SK-N-SH treated with all-trans-retinoic acid at 6 μM for 48 hours (cell line): ENCODE data around the gene S100G.

Experiments
- ATAC-seq: fragments of 200-7000 bp; cut with Tn5 transposase; 3 replicates; pipeline ENCODE4 v1.9.1; 2020; ENCODE audit warnings: mild to moderate bottlenecking, moderate library complexity
- ARNTL ChIP-seq: fragments of 450-650 bp; formaldehyde crosslinking; IDR thresholded peaks from 2 replicates; pipeline ENCODE4 v1.5.0; 2020; ENCODE audit warnings: low read depth, mild to moderate bottlenecking, moderate library complexity, borderline replicate concordance
- BACH2 ChIP-seq: fragments of 250-450 bp; sonication (Bioruptor Pico); IDR thresholded peaks from 2 replicates; pipeline ENCODE4 v1.9.0; 2021; ENCODE audit warnings: mild to moderate bottlenecking, borderline replicate concordance
- CSDC2 ChIP-seq: fragments of 250-450 bp; sonication (Bioruptor Pico); IDR thresholded peaks from 2 replicates; pipeline ENCODE4 v1.5.0; 2020; ENCODE audit warnings: mild to moderate bottlenecking, moderate library complexity
- ESRRG ChIP-seq: fragments of 250-450 bp; sonication (Bioruptor Pico); IDR thresholded peaks from 2 replicates; pipeline ENCODE4 v1.6.1; 2021; ENCODE audit warnings: mild to moderate bottlenecking
- GLIS3 ChIP-seq: fragments of 250-450 bp; sonication (Bioruptor Pico); IDR thresholded peaks from 2 replicates; pipeline ENCODE4 v1.5.0; 2020; ENCODE audit warnings: mild to moderate bottlenecking, moderate library complexity
- ISL1 ChIP-seq: fragments of 250-450 bp; sonication (Bioruptor Pico); IDR thresholded peaks from 2 replicates; pipeline ENCODE4 v2.1.2; 2022; ENCODE audit warnings: mild to moderate bottlenecking, moderate library complexity
- OSR1 ChIP-seq: fragments of 250-450 bp; sonication (Bioruptor Pico); IDR thresholded peaks from 2 replicates; pipeline ENCODE4 v1.8.0; 2022; ENCODE audit warnings: moderate library complexity, mild to moderate bottlenecking, inconsistent platforms
- PPARA ChIP-seq: fragments of 250-450 bp; sonication (Bioruptor Pico); IDR thresholded peaks from 2 replicates; pipeline ENCODE4 v1.5.0; 2020; ENCODE audit warnings: mild to moderate bottlenecking, borderline replicate concordance
- RARB ChIP-seq: fragments of 250-450 bp; sonication (Bioruptor Pico); IDR thresholded peaks from 2 replicates; pipeline ENCODE4 v1.8.0; 2021; ENCODE audit warnings: mild to moderate bottlenecking, moderate library complexity
- SNAI2 ChIP-seq: fragments of 250-450 bp; sonication (Bioruptor Pico); IDR thresholded peaks from 2 replicates; pipeline ENCODE4 v1.5.0; 2020; ENCODE audit warnings: mild to moderate bottlenecking, moderate library complexity
- TCF4 ChIP-seq: fragments of 250-450 bp; sonication (Bioruptor Pico); IDR thresholded peaks from 2 replicates; pipeline ENCODE4 v1.8.0; 2021; ENCODE audit warnings: mild to moderate bottlenecking, moderate library complexity, borderline replicate concordance
- TOX ChIP-seq: fragments of 250-450 bp; sonication (Bioruptor Pico); IDR thresholded peaks from 2 replicates; pipeline ENCODE4 v1.8.0; 2021; ENCODE audit warnings: mild to moderate bottlenecking, moderate library complexity, borderline replicate concordance
- ZC3H10 ChIP-seq: fragments of 250-450 bp; sonication (Bioruptor Pico); IDR thresholded peaks from 2 replicates; pipeline ENCODE4 v1.5.1; 2021; ENCODE audit warnings: mild to moderate bottlenecking, moderate library complexity
- ZFP3 ChIP-seq: fragments of 250-450 bp; sonication (Bioruptor Pico); IDR thresholded peaks from 2 replicates; pipeline ENCODE4 v1.5.0; 2020; ENCODE audit warnings: mild to moderate bottlenecking, moderate library complexity
- ZFP30 ChIP-seq: fragments of 450-650 bp; formaldehyde crosslinking; IDR thresholded peaks from 2 replicates; pipeline ENCODE4 v1.5.0; 2022; ENCODE audit warnings: mild to moderate bottlenecking, moderate library complexity
- ZNF565 ChIP-seq: fragments of 450-650 bp; formaldehyde crosslinking; conservative IDR thresholded peaks from 2 replicates; pipeline ENCODE4 v1.5.0; 2020; ENCODE audit warnings: low read depth, mild to moderate bottlenecking, moderate library complexity
- ZNF70 ChIP-seq: fragments of 450-650 bp; formaldehyde crosslinking; IDR thresholded peaks from 2 replicates; pipeline ENCODE4 v1.5.0; 2020; ENCODE audit warnings: mild to moderate bottlenecking, moderate library complexity
- TF ChIP-seq, protein P1 (sequence below): fragments of 250-450 bp; sonication (Bioruptor Pico); IDR thresholded peaks from 2 replicates; pipeline ENCODE4 v1.5.1; 2021; ENCODE audit warnings: mild to moderate bottlenecking, moderate library complexity
- TF ChIP-seq, protein P2 (sequence below): fragments of 250-450 bp; sonication (Bioruptor Pico); IDR thresholded peaks from 2 replicates; pipeline ENCODE4 v1.5.1; 2020; ENCODE audit warnings: low read depth, mild to moderate bottlenecking, moderate library complexity
- TF ChIP-seq, protein P3 (sequence below): fragments of 250-450 bp; sonication (Bioruptor Pico); IDR thresholded peaks from 2 replicates; pipeline ENCODE4 v1.8.0; 2021; ENCODE audit warnings: low read depth, mild to moderate bottlenecking, moderate library complexity, borderline replicate concordance
- TF ChIP-seq, protein P4 (sequence below): fragments of 250-450 bp; sonication (Bioruptor Pico); IDR thresholded peaks from 2 replicates; pipeline ENCODE4 v1.5.0; 2020; ENCODE audit warnings: mild to moderate bottlenecking, moderate library complexity
- TF ChIP-seq, protein P5 (sequence below): fragments of 250-450 bp; sonication (Bioruptor Pico); IDR thresholded peaks from 2 replicates; pipeline ENCODE4 v1.8.0; 2020; ENCODE audit warnings: mild to moderate bottlenecking, moderate library complexity, borderline replicate concordance

The S100G gene

DNA sequence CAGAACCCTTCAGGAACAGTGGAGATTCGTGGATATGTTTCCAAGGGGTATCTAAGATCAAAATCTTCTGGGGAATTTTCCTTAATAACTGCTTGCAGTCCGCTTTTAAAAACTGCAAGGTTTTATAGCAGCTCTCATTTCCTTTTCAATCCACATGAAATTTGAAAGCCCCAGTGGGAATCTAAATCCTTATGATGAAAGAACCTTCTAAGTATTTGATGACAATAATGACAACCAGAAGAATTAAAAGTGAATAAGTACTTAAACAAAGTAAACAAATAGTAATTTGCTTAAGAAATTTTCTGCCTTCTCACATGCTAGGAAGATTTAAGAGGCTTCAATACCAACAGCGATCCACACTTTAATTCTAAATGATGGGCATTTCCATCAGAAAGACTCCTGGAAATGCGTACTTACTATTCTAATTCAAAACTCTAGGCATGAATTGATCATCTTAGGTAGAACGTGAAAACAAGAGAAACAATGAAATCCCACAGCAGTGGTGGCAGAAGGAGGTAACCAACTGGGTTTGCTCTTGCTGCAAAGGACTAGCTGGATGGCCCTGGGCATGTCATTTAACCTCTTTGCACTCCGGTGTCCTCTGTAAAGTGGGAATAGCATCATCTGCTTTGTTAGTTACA is 37.6 kb upstream of the S100G start (continued):
- no peak for TF ChIP-seq ARNTL
- TF ChIP-seq TCF4 (CRISPR knock-in tag), result no peak
- TF ChIP-seq ZNF70 (CRISPR knock-in tag), result no peak
- TF ChIP-seq, all 23 proteins: peak for 0

DNA sequence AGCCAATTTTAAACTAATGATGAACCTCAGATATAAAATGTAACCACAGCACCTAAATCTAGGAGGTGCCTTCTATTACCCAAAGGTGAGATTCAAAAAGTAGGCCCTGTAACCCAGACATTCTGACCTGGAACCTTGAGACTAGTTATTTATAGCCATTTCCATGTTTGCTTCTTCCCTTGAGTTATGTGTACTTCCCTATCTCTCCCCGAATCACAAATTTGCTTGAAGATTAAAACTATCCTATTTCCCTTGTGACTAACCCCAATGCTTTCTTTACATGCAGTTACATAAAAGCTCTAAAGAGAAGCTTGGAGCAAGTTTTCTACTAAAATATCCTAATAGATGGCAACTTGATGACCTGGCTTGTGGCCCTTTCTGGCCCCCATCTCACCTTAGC is 32.6 kb upstream of the S100G start:
- TF ChIP-seq, protein P1, sequence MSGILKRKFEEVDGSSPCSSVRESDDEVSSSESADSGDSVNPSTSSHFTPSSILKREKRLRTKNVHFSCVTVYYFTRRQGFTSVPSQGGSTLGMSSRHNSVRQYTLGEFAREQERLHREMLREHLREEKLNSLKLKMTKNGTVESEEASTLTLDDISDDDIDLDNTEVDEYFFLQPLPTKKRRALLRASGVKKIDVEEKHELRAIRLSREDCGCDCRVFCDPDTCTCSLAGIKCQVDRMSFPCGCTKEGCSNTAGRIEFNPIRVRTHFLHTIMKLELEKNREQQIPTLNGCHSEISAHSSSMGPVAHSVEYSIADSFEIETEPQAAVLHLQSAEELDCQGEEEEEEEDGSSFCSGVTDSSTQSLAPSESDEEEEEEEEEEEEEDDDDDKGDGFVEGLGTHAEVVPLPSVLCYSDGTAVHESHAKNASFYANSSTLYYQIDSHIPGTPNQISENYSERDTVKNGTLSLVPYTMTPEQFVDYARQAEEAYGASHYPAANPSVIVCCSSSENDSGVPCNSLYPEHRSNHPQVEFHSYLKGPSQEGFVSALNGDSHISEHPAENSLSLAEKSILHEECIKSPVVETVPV (CRISPR knock-in tag), result no peak
- TF ChIP-seq ESRRG (CRISPR knock-in tag), result no peak
- TF ChIP-seq CSDC2 (CRISPR knock-in tag), result no peak
- TF ChIP-seq ZNF70 (CRISPR knock-in tag), result no peak
- TF ChIP-seq, protein P2, sequence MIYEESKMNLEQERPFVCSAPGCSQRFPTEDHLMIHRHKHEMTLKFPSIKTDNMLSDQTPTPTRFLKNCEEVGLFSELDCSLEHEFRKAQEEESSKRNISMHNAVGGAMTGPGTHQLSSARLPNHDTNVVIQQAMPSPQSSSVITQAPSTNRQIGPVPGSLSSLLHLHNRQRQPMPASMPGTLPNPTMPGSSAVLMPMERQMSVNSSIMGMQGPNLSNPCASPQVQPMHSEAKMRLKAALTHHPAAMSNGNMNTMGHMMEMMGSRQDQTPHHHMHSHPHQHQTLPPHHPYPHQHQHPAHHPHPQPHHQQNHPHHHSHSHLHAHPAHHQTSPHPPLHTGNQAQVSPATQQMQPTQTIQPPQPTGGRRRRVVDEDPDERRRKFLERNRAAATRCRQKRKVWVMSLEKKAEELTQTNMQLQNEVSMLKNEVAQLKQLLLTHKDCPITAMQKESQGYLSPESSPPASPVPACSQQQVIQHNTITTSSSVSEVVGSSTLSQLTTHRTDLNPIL (CRISPR knock-in tag), result no peak
- no peak for TF ChIP-seq BACH2 (CRISPR knock-in tag)
- TF ChIP-seq ARNTL, result no peak
- TF ChIP-seq SNAI2 (CRISPR knock-in tag), result no peak
- TF ChIP-seq, protein P3, sequence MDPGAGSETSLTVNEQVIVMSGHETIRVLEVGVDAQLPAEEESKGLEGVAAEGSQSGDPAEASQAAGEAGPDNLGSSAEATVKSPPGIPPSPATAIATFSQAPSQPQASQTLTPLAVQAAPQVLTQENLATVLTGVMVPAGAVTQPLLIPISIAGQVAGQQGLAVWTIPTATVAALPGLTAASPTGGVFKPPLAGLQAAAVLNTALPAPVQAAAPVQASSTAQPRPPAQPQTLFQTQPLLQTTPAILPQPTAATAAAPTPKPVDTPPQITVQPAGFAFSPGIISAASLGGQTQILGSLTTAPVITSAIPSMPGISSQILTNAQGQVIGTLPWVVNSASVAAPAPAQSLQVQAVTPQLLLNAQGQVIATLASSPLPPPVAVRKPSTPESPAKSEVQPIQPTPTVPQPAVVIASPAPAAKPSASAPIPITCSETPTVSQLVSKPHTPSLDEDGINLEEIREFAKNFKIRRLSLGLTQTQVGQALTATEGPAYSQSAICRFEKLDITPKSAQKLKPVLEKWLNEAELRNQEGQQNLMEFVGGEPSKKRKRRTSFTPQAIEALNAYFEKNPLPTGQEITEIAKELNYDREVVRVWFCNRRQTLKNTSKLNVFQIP, result no peak
- TF ChIP-seq ZFP3, result no peak
- TF ChIP-seq RARB (CRISPR knock-in tag), result no peak
- TF ChIP-seq PPARA (CRISPR knock-in tag), result no peak
- TF ChIP-seq, protein P4, sequence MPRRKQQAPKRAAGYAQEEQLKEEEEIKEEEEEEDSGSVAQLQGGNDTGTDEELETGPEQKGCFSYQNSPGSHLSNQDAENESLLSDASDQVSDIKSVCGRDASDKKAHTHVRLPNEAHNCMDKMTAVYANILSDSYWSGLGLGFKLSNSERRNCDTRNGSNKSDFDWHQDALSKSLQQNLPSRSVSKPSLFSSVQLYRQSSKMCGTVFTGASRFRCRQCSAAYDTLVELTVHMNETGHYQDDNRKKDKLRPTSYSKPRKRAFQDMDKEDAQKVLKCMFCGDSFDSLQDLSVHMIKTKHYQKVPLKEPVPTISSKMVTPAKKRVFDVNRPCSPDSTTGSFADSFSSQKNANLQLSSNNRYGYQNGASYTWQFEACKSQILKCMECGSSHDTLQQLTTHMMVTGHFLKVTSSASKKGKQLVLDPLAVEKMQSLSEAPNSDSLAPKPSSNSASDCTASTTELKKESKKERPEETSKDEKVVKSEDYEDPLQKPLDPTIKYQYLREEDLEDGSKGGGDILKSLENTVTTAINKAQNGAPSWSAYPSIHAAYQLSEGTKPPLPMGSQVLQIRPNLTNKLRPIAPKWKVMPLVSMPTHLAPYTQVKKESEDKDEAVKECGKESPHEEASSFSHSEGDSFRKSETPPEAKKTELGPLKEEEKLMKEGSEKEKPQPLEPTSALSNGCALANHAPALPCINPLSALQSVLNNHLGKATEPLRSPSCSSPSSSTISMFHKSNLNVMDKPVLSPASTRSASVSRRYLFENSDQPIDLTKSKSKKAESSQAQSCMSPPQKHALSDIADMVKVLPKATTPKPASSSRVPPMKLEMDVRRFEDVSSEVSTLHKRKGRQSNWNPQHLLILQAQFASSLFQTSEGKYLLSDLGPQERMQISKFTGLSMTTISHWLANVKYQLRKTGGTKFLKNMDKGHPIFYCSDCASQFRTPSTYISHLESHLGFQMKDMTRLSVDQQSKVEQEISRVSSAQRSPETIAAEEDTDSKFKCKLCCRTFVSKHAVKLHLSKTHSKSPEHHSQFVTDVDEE, result no peak
- TF ChIP-seq, protein P5, sequence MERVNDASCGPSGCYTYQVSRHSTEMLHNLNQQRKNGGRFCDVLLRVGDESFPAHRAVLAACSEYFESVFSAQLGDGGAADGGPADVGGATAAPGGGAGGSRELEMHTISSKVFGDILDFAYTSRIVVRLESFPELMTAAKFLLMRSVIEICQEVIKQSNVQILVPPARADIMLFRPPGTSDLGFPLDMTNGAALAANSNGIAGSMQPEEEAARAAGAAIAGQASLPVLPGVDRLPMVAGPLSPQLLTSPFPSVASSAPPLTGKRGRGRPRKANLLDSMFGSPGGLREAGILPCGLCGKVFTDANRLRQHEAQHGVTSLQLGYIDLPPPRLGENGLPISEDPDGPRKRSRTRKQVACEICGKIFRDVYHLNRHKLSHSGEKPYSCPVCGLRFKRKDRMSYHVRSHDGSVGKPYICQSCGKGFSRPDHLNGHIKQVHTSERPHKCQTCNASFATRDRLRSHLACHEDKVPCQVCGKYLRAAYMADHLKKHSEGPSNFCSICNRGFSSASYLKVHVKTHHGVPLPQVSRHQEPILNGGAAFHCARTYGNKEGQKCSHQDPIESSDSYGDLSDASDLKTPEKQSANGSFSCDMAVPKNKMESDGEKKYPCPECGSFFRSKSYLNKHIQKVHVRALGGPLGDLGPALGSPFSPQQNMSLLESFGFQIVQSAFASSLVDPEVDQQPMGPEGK (CRISPR knock-in tag), result no peak
- no peak for TF ChIP-seq TCF4 (CRISPR knock-in tag)
- no peak for TF ChIP-seq ISL1 (CRISPR knock-in tag)
- no peak for TF ChIP-seq ZFP30 (CRISPR knock-in tag)
- TF ChIP-seq TOX (CRISPR knock-in tag), result no peak
- TF ChIP-seq OSR1 (CRISPR knock-in tag), result no peak
- ATAC-seq, result no peak

DNA sequence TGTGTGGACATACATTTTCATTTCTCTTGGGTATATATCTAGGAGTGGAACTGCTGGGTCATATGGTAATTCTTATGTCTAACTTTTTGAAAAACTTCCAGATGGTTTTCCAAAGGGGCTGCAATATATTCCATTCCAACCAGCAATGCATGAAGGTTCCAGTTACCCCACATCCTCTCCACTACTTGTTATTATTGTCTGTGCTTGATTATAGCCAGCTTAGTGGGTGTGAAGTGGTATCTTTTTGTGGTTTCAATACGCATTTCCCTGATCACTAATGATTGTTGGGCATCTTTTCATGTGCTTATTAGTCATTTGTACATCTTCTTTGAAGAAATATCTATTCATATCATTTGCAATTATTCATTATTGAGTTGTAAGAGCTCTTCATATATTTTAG is 31.5 kb upstream of the S100G start:
- TF ChIP-seq ZFP3, result no peak
- no peak for TF ChIP-seq RARB (CRISPR knock-in tag)
- TF ChIP-seq ZNF70 (CRISPR knock-in tag), result no peak
- TF ChIP-seq ZNF565, result no peak
- no peak for TF ChIP-seq OSR1 (CRISPR knock-in tag)
- TF ChIP-seq TOX (CRISPR knock-in tag), result no peak
- no peak for TF ChIP-seq ESRRG (CRISPR knock-in tag)
- no peak for TF ChIP-seq BACH2 (CRISPR knock-in tag)
- no peak for TF ChIP-seq SNAI2 (CRISPR knock-in tag)
- TF ChIP-seq ZFP30 (CRISPR knock-in tag), result no peak
- no peak for TF ChIP-seq GLIS3
- no peak for TF ChIP-seq CSDC2 (CRISPR knock-in tag)
- TF ChIP-seq, protein P2 (CRISPR knock-in tag), result no peak
- no peak for TF ChIP-seq TCF4 (CRISPR knock-in tag)
- TF ChIP-seq, protein P3, result no peak
- TF ChIP-seq ARNTL, result no peak
- no peak for TF ChIP-seq ISL1 (CRISPR knock-in tag)
- TF ChIP-seq PPARA (CRISPR knock-in tag), result no peak
- TF ChIP-seq ZC3H10 (CRISPR knock-in tag), result no peak
- ATAC-seq, result no peak
